ENCODE results near the gene RAD9A.

Gene RAD9A

GRCh38 chr11:67357831-67358670 is 33.7 kb upstream of the RAD9A start:
- DNase-seq: no peak

DNA sequence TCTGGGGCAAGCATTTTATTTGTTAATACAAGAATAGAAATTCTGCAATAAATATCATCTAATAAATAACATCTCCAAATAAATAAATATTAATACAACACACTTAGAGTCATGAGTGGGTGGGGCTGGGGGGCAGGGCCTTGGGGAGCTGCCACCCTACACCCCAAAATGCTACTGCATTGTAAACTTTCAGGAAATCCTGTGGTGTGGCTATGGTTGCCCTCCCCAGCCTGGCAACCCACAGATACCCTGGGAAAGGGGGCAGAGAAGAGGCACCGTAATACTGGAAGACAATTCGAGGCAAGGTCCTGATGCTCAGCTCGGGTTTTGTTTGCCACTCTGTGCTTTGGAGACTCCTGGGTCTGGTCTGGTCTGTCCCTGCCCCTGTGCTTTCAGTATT is 27.6 kb upstream of the RAD9A start:
- no peak for DNase-seq

- DNase-seq: no peak
Measured at GRCh38 chr11:67364783-67365722, 26.7 kb upstream of the RAD9A start.

DNA sequence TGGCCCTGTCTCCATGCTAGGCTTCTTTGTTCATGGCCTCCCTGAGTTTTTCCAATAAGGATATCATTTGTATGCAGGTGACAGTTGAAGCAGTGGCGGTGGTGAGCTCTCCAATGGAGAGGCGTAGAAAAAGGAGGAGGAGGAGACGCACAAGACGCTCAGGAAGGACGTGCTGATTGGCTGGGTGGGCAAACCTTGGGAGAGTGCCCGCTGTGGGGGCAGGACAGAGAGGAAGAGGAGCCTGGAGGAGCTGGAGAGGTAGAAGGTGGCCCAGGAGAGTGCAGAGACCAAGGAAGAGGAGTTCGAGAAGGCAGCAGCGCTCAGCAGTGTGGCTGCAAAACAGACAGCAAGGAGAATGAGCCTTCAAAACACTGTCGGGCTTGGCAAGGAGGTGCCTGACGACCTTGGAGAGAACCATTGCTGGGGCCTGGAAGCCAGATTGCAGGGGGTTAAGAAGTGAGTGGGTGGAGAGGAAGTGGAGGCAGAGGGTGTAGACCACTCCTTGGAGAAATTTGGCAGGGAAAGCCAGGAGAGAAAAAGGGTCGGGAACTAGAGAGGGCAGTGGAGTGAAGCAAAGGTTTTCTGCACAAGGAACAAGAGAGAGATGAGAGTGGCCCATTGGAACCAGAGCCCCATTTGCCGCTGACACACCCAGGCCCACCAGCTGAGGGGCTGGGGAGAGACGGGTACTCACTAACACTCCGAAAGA is 25.9 kb upstream of the RAD9A start:
- DNase-seq: no peak

DNA sequence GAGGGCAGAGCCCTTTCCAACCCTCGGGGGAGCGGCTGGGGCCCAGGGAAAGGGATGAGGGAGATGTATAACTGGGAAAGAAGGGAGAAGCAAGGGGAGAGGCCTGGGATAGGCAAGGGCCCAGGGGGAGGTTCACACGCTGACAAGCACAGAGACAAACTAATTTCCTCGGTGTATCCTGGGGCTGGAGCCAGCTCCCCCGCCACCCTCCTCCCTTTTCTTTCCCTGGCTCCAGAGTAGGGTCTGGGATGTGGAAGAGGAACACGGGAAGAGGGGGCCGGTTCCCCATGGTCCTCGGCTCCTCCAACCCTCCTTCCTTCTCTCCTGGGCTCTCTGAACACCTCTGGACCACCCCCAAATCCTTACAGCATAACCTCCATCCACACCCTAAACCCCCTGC is 25.2 kb upstream of the RAD9A start:
- no peak for DNase-seq

DNA sequence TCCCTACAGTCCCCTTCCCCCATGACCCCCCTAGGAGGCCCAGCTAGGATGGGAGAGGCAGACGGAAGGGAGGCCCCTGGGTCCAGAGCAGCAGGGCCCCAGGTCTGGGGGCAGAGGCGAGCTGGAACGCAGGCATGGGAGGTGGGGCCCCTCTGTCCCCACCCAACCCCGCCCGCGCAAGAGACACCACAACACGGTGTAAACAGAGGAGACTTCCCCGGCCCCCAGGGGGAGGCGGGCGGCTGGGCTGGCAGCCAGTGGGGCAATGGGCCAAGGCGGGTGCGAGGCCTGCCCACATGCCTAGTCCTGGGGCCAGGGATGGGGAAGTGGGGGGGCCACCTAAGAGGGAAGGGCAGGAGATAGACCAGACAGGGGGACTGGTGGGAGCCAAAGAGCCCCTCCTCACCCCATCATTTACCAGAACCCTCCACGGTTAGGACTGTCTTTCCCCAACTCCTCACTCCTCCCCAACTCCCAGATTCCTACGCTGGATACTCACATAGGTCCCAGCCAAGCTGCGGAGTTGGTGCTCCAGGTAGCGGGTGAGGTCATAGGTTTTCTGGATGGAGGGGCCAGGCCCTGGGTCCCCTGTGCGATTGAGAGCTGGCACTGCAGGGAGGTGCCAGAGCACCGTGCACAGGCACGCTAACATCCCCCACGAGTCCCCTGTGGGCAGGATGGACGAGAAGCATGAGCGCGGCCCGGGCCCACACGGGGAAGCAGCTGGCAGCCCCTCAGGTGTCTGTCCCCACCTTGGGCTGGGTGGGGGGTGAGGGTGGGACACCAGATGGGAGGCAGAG is 24.6 kb upstream of the RAD9A start:
- no peak for DNase-seq

GRCh38 chr11:67367761-67368227 is 24.0 kb upstream of the RAD9A start:
- DNase-seq: no peak

DNA sequence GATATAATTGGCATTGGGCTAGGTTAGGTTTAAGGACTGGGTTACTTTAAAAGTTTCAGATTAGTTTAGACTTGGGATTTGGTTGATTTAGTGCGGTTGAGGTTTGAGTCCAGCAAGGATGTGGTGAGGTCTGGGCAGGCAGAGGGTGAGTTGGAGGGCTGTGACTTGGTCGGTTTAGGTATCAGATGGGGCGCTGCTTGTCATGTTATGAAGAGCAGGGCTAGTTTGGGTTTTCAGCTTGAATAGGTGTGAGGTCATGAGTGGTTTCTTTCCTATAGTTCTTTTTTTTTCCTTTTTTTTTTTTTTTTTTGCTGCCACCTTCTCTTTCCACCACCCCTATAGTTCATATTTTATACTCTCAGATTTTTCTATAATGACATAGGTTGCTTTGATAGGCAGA is 23.2 kb upstream of the RAD9A start:
- DNase-seq: peak; percentile 74

- DNase-seq: no peak
Measured at GRCh38 chr11:67369275-67369674, 22.5 kb upstream of the RAD9A start.

GRCh38 chr11:67369801-67370284 is 21.9 kb upstream of the RAD9A start:
- DNase-seq: no peak

- no peak for DNase-seq
Measured at GRCh38 chr11:67370351-67371076, 21.3 kb upstream of the RAD9A start.

GRCh38 chr11:67371189-67371910 is 20.4 kb upstream of the RAD9A start:
- DNase-seq: peak; percentile 27

- no peak for DNase-seq
Measured at GRCh38 chr11:67371911-67372320, 19.9 kb upstream of the RAD9A start.

GRCh38 chr11:67372321-67372992 is 19.3 kb upstream of the RAD9A start:
- DNase-seq: no peak

GRCh38 chr11:67372993-67373647 is 18.7 kb upstream of the RAD9A start, which contains the start of gene CLCF1:
CLCF1 (minus strand) TSS chr11:67373598; CDS start chr11:67373539, 59 bp downstream.
- peak; percentile 20 for DNase-seq

- DNase-seq: peak; percentile 47
Measured at GRCh38 chr11:67373648-67374570, 17.9 kb upstream of the RAD9A start.

DNA sequence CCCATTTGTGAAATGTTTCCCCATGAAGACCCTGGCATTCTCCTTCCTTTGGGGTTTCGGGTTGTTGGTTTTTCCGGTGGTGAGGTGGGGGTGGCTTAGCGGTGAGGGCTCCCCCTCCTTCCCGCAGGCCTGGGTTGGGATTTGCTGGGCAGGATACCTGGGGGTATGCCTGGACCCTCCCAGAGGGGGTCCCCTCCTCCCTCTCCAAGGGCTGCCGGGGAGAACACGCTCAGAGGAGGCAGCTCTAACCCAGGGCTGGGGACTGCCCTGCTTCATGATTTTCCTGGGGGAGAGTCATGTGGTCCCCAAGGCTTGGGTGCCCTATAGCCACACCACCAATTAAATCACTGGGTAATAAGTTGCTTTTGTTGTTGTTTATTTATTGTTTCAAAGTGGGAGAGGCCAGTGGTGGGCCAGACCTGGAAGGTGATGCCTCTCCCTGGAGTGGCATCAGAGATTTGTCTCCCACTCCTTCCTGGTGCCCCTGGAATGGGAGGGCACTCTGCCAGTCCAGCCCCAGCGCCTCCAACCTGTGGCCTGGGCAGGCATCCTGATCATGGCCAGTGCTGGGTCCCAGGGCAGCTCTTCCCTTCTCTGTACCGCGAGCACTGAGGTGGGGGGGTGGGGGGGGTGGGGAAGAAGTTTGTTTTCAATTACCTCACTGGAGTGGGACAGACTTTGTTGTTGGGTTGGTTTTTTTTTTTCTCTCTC is 17.1 kb upstream of the RAD9A start:
- no peak for DNase-seq

Data from activated CD4-positive, alpha-beta T cell treated with anti-CD3 and anti-CD28 coated beads, Interleukin-10, Interleukin-2, amounts not matched to agents 100 ng/mL and 50 ng/mL, durations not matched to agents 16 hours and 8 hours (primary cell).